GM19395 (cell line): ENCODE data around the gene ATP2B1.
A peak's percentile ranks its signal among the peaks of the same experiment; 100 is the strongest.

Experiments
- ATAC-seq: cut with Tn5 transposase; IDR thresholded peaks from one replicate; pipeline ENCODE4 v1.9.1; 2021; ENCODE audit warnings: mild to moderate bottlenecking, moderate library complexity; ENCODE audit not compliant: unreplicated experiment

Gene ATP2B1

GRCh38 chr12:89597770-89598169 is 110.9 kb downstream of the ATP2B1 start:
- ATAC-seq, result peak; percentile 56

GRCh38 chr12:89597210-89597609 is 111.4 kb downstream of the ATP2B1 start:
- no peak for ATAC-seq

- ATAC-seq, result no peak
Observed at GRCh38 chr12:89593873-89594272, 114.8 kb downstream of the ATP2B1 start.

GRCh38 chr12:89593233-89593632 is 115.4 kb downstream of the ATP2B1 start:
- ATAC-seq, result no peak

- no peak for ATAC-seq
Observed at GRCh38 chr12:89589753-89590152, 118.9 kb downstream of the ATP2B1 start.

- no peak for ATAC-seq
Observed at GRCh38 chr12:89578499-89578898, 130.1 kb downstream of the ATP2B1 start.

- peak; percentile 50 for ATAC-seq
Observed at GRCh38 chr12:89576572-89577220, 131.9 kb downstream of the ATP2B1 start.

GRCh38 chr12:89575374-89575773 is 133.3 kb downstream of the ATP2B1 start:
- ATAC-seq, result no peak

GRCh38 chr12:89574736-89575208 is 133.9 kb downstream of the ATP2B1 start:
- ATAC-seq, result no peak

GRCh38 chr12:89573051-89573810 is 135.4 kb downstream of the ATP2B1 start:
- ATAC-seq, result no peak

GRCh38 chr12:89571491-89572195 is 137.0 kb downstream of the ATP2B1 start:
- no peak for ATAC-seq

GRCh38 chr12:89568484-89568883 is 140.2 kb downstream of the ATP2B1 start:
- ATAC-seq, result no peak

GRCh38 chr12:89567691-89568239 is 140.9 kb downstream of the ATP2B1 start:
- ATAC-seq, result no peak

- peak; percentile 43 for ATAC-seq
Observed at GRCh38 chr12:89566615-89567014, 142.0 kb downstream of the ATP2B1 start.

GRCh38 chr12:89565002-89565401 is 143.6 kb downstream of the ATP2B1 start:
- ATAC-seq, result no peak

GRCh38 chr12:89559753-89560152 is 148.9 kb downstream of the ATP2B1 start:
- ATAC-seq, result no peak

- no peak for ATAC-seq
Observed at GRCh38 chr12:89556976-89557375, 151.7 kb downstream of the ATP2B1 start.

GRCh38 chr12:89552376-89552775 is 156.3 kb downstream of the ATP2B1 start:
- ATAC-seq, result no peak

GRCh38 chr12:89551747-89552146 is 156.9 kb downstream of the ATP2B1 start:
- no peak for ATAC-seq

- no peak for ATAC-seq
Observed at GRCh38 chr12:89547101-89547500, 161.5 kb downstream of the ATP2B1 start.

- no peak for ATAC-seq
Observed at GRCh38 chr12:89546151-89546550, 162.5 kb downstream of the ATP2B1 start.
